G401 (cell line): ENCODE results near the gene APOL4. TPM values are rescaled to one million over a fixed set of nuclear protein-coding genes. Genes with fewer than 3 reads are reported as not detected.

Experiments
- DNase-seq: peaks from one replicate; pipeline ENCODE4 v3.0.0-alpha.2; 2015; ENCODE audit warnings: low spot score
- in situ Hi-C: cut with HindIII; loops from 2 replicates; pipeline ENCODE4 v1.10.0; 2016; ENCODE audit warnings: low sequenced_read_pairs, mixed read lengths
- total RNA-seq: library from RNA; depleted of rRNA; stranded (reverse); fragments of >200 nt; shearing (Covaris generic); gene quantifications from 2 replicates; pipeline ENCODE4 v1.2.3, GENCODE V29; 2014; rRNA removed

APOL4 gene
- total RNA-seq, 1 experiment from 2014 or later: not detected

- in situ Hi-C loops: no loop called here
- DNase-seq: no peak
These were observed 58.4 kb downstream of the APOL4 start for GRCh38 chr22:36143066-36143815.

- in situ Hi-C loops: no loop called here
- DNase-seq: no peak
These were observed 60.1 kb downstream of the APOL4 start for GRCh38 chr22:36141481-36141880.

Other genes starting within 250 kb of the APOL4 start
- 40.8 and 62.2 TPM in 2 replicates for gene RBFOX2, start 173.0 kb downstream of the APOL4 start, total RNA-seq
- not detected in 2 replicates for gene APOL3, start 41.1 kb downstream of the APOL4 start, total RNA-seq
- 22.8 and 33.5 TPM in 2 replicates for gene APOL2, start 37.7 kb upstream of the APOL4 start, total RNA-seq
- gene APOL1, start 51.3 kb upstream of the APOL4 start, total RNA-seq: not detected in 2 replicates
- gene MYH9, start 186.2 kb upstream of the APOL4 start, total RNA-seq: 153 and 185 TPM in 2 replicates